ENCODE results near the gene TRAPPC12.

GRCh38 chr2:3422161-3422779 is 42.8 kb downstream of the TRAPPC12 start:
- TF ChIP-seq, protein P1, sequence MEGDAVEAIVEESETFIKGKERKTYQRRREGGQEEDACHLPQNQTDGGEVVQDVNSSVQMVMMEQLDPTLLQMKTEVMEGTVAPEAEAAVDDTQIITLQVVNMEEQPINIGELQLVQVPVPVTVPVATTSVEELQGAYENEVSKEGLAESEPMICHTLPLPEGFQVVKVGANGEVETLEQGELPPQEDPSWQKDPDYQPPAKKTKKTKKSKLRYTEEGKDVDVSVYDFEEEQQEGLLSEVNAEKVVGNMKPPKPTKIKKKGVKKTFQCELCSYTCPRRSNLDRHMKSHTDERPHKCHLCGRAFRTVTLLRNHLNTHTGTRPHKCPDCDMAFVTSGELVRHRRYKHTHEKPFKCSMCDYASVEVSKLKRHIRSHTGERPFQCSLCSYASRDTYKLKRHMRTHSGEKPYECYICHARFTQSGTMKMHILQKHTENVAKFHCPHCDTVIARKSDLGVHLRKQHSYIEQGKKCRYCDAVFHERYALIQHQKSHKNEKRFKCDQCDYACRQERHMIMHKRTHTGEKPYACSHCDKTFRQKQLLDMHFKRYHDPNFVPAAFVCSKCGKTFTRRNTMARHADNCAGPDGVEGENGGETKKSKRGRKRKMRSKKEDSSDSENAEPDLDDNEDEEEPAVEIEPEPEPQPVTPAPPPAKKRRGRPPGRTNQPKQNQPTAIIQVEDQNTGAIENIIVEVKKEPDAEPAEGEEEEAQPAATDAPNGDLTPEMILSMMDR (IDR thresholded peaks at IDR 0.05; ENCODE audit: insufficient read depth, low read length, poor library complexity, severe bottlenecking), result no peak
- TF ChIP-seq EZH2phosphoT487 (conservative IDR thresholded peaks at IDR 0.05; ENCODE audit: low read length), result no peak

Data from SU-DHL-6 (cell line).